ENCODE measurements around the gene RUBCN.
"Not testable (repeated sequence)": the region's sequence is repeated elsewhere in the genome, so short reads cannot be mapped to it uniquely, and the experiment has no call there.

- TF ChIP-seq CTCF, EP300, POLR2A (IDR thresholded peaks at IDR 0.05): not testable (repeated sequence)
These were observed 75.4 kb downstream of the RUBCN start for GRCh38 chr3:197661234-197661834.
